Measurements from ENCODE around the gene ARHGAP40. TPM values are rescaled to one million over a fixed set of nuclear protein-coding genes. Genes with fewer than 3 reads are reported as not detected.

ARHGAP40 gene
- total RNA-seq, 4 donors from 2014 or later = not detected

- TF ChIP-seq CTCF (IDR thresholded peaks at IDR 0.05; ENCODE audit: low read depth) = no peak
Observed at GRCh38 chr20:38692436-38693411, 91.1 kb downstream of the ARHGAP40 start.

GRCh38 chr20:38697306-38697705 lies 95.7 kb downstream of the ARHGAP40 start:
- TF ChIP-seq CTCF (IDR thresholded peaks at IDR 0.05; ENCODE audit: low read depth) = no peak

GRCh38 chr20:38698541-38698940 lies 96.9 kb downstream of the ARHGAP40 start:
- TF ChIP-seq CTCF (IDR thresholded peaks at IDR 0.05; ENCODE audit: low read depth) = no peak

GRCh38 chr20:38700141-38700540 lies 98.5 kb downstream of the ARHGAP40 start:
- TF ChIP-seq CTCF (IDR thresholded peaks at IDR 0.05; ENCODE audit: low read depth) = no peak

Other genes with a start within 250 kb of the ARHGAP40 start
- 10 to 100 TPM in 3 of 4 donors, 1 to 10 TPM in 1; 7.7 to 25.4 (median 20.4) TPM for gene SNHG17, start 166.5 kb upstream of the ARHGAP40 start, total RNA-seq
- gene RALGAPB, start 129.0 kb upstream of the ARHGAP40 start, total RNA-seq = 10 to 100 TPM; 28.1 to 42.2 (median 34.7) TPM
- not detected for gene ADIG, start 20.6 kb upstream of the ARHGAP40 start, total RNA-seq
- not detected for gene SLC32A1, start 122.7 kb downstream of the ARHGAP40 start, total RNA-seq
- 1 to 10 TPM; 7.3 to 9.9 (median 8.4) TPM for gene ACTR5, start 146.7 kb downstream of the ARHGAP40 start, total RNA-seq
- gene PPP1R16B, start 203.9 kb downstream of the ARHGAP40 start, total RNA-seq = 10 to 100 TPM in 1 of 4 donors, 1 to 10 TPM in 3; 3.1 to 37.3 (median 4.9) TPM

Measured in subcutaneous adipose tissue (tissue), 4 donors.